ENCODE measurements around the gene SPPL2A. TPM values are rescaled to one million over a fixed set of nuclear protein-coding genes. Genes with fewer than 3 reads are reported as not detected.

SPPL2A gene
- total RNA-seq, 4 donors from 2014 or later = 325 to 777 (median 391) TPM

GRCh38 chr15:50653156-50653743 lies 112.3 kb downstream of the SPPL2A start:
- WGBS, 2 donors (ENCODE audit: low coverage in 1 of 2) = 90% methylated on average over 6 of the region's 6 CpGs; no CpG with 5 or more reads in 1 of the 2 donors
- H3K36me3 ChIP-seq = peaks cover 0 to 64% (median 19%) of the 10 kb centered on the region in 4 donors
- TF ChIP-seq EP300 (IDR thresholded peaks at IDR 0.05; ENCODE audit: low read depth) = no peak
- TF ChIP-seq POLR2AphosphoS5 (IDR thresholded peaks at IDR 0.05) = no peak
- TF ChIP-seq CTCF (IDR thresholded peaks at IDR 0.05) = no peak
- TF ChIP-seq POLR2A (IDR thresholded peaks at IDR 0.05) = no peak

GRCh38 chr15:50652671-50653070 lies 112.8 kb downstream of the SPPL2A start:
- DNase-seq = no peak
- Histone ChIP-seq H3K4me1 (no peaks in the 10 kb centered on the region), H3K27me3 (no peaks in the 10 kb centered on the region), H3K36me3 (peaks cover 0 to 64% (median 21%) of the 10 kb centered on the region in 4 donors), H3K9me3 (no peaks in the 10 kb centered on the region), H3K4me3 (no peak overlapping the region), H3K27ac (no peak overlapping the region)
- in situ Hi-C loops (cut with MboI; ENCODE audit: low pct_ligation_motif_present in 1 of 4, low pct_unique_long_range_greater_than_20kb in 1 of 4, low sequenced_read_pairs in 3 of 4) (no loop called here), intact Hi-C loops (cut with DNase I; ENCODE audit: low total_unique reads) (no loop called here)
- no peak for TF ChIP-seq POLR2A (IDR thresholded peaks at IDR 0.05)
- TF ChIP-seq POLR2AphosphoS5 (IDR thresholded peaks at IDR 0.05) = no peak
- TF ChIP-seq CTCF (IDR thresholded peaks at IDR 0.05) = no peak
- TF ChIP-seq EP300 (IDR thresholded peaks at IDR 0.05; ENCODE audit: low read depth) = no peak
- 95% methylated on average over 3 of the region's 3 CpGs; no CpG with 5 or more reads in 1 of the 2 donors for WGBS, 2 donors (ENCODE audit: low coverage in 1 of 2)

More at GRCh38 chr15:50653156-50653743, 112.3 kb downstream of the SPPL2A start:
- H3K4me3 ChIP-seq = no peak overlapping the region
- in situ Hi-C loops (cut with MboI; ENCODE audit: low pct_ligation_motif_present in 1 of 4, low pct_unique_long_range_greater_than_20kb in 1 of 4, low sequenced_read_pairs in 3 of 4) (no loop called here), intact Hi-C loops (cut with DNase I; ENCODE audit: low total_unique reads) (no loop called here)
- no peak for DNase-seq
- H3K27ac ChIP-seq = no peak overlapping the region
- no peaks in the 10 kb centered on the region for H3K4me1 ChIP-seq
- H3K9me3 ChIP-seq = no peaks in the 10 kb centered on the region
- H3K27me3 ChIP-seq = no peaks in the 10 kb centered on the region

Small RNA genes lying within 50 kb of the gene (small RNA-seq; reads per million reads assigned to genes)
- 0 reads per million in 4 donors for gene AC012100.1
- 0 reads per million in 4 donors for gene RN7SL354P

Other genes starting within 250 kb of the SPPL2A start
- gene USP50, start 219.0 kb downstream of the SPPL2A start, total RNA-seq = not detected
- 10 to 100 TPM; 47.4 to 96.5 (median 48.8) TPM for gene TRPM7, start 78.9 kb downstream of the SPPL2A start, total RNA-seq
- 10 to 100 TPM in 2 of 4 donors, 1 to 10 TPM in 2; 6.0 to 22.4 (median 9.9) TPM for gene AP4E1, start 143.0 kb upstream of the SPPL2A start, total RNA-seq